Measurements from ENCODE around the gene ZNF268.

DNA sequence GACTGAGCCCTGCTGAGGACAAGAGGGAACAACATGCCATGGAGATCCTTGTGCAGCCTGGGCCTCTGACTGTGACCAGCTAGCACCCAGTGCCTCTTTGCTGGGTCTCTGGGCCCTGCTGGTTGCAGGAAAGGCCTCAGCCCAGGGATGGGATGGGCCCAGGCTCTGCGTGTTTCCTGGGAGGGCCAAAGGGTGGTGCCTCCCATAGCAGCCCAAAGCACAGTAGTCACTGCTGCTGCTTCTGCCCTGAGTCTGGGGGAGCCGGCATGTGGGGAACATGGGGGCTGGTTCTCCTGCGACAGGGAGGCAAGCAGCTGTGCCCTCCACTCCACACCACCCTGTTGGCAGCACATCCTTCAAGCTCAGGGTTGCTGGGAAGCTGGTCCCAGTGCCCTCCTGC is 35.9 kb downstream of the ZNF268 start:
- TF ChIP-seq EZH2phosphoT487 (IDR thresholded peaks at IDR 0.05; ENCODE audit: insufficient read depth, low read depth) (no peak), EZH2 (IDR thresholded peaks at IDR 0.05; ENCODE audit: insufficient read depth, poor library complexity, severe bottlenecking) (no peak)
